HuH-7 (cell line): ENCODE data around the gene MAD1L1.
"Not testable (repeated sequence)": the region's sequence is repeated elsewhere in the genome, so short reads cannot be mapped to it uniquely, and the experiment has no call there.

Experiments used
- DNase-seq: peaks from one replicate; pipeline ENCODE4 v3.0.0; 2011; ENCODE audit warnings: low spot score

The MAD1L1 gene

DNA sequence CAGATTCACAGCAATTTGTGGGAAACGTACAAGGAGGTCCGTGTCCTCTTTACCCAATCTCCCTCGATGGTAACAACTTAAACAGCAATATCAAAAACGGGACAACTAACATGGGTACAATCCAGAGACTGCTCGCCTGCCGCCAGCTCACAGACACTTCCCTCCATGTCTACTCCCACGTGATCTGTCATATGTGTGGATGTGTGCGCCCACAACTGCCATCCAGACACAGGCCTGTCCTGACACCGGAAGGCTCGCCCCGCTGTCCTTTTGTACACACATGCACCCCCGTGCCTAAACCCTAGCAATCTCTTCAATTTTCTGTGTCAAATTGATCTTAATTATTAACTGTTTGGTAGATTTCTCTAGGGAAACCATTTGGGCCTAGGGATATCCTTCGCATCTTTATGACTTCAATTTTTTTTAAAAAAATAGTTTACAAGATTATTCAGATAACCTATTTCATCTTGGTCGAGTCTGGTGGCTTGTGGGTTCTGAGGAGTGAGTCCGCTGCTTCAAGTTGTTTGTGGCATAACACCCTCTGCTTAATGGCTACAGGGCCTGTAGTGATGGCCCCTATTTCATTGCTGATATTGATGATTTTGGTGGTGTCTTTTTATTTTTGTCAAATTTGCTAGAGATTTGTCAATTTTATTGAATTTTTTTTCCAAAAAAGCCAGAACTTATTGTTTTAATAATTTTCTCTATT lies 260.6 kb downstream of the MAD1L1 start:
- no peak for DNase-seq

DNA sequence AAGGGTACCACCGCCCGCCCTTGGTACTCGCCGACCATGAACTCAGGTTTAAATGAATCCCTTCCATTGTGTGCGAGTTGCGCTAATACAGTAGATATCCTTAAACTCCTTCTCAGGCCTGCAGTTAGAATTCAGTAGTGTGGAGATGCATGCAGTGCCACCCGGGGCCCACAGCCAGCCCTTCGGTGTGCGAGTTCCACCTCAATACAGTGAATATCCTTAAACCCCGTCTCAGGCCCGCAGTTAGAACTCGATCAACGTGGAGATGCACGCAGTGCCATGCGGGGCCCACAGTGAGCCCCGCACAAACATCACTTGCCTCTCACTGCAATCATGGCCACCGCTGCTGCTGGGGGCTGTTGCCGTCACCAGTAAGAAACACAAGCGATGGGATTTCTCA lies 261.9 kb downstream of the MAD1L1 start:
- no peak for DNase-seq

DNA sequence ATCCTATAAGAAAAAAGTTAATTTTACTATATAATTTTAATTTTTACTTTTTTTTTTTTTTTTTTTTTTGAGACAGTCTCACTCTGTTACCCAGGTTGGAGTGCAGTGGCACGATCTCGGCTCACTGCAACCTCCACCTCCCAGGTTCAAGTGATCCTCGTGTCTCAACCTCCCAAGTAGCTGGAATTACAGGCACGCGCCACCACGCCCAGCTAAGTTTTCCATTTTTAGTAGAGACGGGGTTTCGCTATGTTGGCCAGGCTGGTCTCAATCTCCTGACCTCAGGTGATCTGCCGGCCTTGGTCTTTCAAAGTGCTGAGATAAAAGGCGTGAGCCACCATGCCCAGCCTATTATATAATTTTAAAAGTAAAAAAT lies 262.5 kb downstream of the MAD1L1 start:
- not testable (repeated sequence) for DNase-seq

DNA sequence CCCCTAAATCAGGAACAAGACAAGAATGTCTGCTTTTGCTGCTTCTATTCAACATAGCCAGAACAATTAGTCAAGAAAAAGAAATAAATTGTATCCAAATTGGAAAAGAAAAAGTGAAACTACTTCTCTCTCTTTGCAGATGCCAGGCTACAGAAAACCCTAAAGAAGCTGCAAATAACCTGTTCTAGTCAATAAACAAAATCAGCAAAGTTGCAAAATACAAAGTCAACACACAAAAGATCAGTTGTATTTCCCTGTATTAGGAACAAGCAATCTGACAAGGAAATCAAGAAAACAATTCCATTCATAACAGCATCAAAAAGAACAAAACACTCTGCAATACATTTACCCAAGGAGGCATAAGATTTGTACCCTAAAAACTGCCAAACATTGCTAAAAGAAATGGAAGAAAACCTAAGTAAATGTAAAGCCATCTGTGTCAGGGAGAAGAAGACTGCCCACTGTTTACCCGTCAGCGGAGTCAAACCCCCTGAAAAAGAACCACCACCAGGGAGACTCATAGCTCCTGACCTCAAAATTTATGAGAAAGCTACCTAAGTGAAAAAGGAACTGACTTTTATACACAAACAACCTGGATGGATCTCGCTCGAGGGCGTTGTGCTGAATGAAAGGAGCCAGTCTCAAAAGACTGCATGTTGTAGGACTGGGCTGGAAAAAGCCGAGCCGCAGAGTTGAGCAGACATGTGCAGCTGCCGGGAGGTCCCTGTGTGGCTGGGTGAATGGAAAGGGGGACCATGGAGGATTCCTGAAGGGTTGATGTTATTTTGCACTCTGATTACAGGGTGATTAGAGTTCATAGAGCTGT lies 263.1 kb downstream of the MAD1L1 start:
- no peak for DNase-seq

DNA sequence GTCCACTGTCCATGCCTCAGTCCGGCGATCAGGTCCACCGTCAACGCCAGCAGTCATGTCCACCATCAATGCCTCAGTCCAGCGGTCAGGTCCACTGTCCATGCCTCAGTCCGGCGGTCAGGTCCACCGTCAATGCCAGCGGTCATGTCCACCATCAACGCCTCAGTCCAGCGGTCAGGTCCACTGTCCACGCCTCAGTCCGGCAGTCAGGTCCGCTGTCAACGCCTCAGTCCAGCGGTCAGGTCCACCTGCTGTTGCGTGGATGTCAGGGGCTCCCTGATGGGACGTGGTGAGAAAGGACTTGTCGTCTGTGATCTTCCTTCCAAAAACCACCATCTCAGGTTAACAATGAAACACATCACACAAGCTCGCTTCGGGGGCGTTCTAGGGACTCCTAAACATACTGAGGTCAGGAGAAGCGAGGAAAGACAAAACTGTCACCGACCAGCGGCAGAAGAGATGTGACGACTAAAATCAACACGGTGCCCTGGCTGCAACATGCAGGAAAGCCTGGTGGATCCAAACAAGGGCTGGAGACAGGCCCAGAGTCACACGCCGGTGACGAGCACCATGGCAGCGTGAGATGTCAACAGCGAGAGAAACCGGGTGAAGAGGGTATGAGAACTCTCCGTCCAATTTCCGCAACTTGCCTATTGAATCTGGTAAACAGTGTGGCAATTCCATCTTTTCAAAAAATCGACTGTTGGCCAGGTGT lies 264.2 kb downstream of the MAD1L1 start:
- DNase-seq: no peak

DNA sequence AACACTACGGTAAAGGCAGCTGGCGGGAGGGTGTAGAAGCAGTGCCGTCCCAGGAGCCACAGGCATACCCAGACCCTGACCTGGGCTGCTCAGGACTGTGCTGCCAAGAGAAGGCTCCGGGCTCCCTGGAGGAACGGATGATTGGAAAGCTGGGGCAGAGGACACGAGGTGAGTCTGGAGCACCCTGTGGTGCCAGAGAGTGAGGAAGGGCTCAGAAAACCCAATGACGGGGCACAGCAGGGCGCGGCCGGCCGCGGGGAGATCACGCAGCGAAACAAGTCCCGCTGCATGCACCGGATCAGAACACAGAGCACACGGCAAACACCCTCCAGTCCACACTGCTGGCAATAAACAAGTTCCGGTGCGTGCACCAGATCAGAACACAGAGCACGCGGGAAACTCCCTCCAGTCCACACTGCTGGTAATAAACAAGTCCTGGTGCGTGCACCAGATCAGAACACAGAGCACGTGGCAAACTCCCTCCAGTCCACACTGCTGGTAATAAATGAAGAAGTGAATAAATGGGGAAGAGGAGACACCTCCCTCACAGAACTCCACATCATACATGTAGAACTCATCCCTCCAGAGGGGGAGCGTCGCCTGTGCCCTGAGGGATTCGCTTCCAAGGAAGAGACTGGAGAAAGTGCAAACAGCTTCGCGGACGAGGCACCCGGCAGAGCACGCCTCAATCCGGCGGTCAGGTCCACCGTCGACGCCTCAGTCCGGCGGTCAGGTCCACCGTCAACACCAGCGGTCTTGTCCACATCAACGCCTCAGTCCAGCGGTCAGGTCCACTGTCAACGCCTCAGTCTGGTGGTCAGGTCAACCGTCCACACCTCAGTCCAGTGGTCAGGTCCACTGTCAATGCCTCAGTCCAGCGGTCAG lies 265.0 kb downstream of the MAD1L1 start:
- no peak for DNase-seq

DNA sequence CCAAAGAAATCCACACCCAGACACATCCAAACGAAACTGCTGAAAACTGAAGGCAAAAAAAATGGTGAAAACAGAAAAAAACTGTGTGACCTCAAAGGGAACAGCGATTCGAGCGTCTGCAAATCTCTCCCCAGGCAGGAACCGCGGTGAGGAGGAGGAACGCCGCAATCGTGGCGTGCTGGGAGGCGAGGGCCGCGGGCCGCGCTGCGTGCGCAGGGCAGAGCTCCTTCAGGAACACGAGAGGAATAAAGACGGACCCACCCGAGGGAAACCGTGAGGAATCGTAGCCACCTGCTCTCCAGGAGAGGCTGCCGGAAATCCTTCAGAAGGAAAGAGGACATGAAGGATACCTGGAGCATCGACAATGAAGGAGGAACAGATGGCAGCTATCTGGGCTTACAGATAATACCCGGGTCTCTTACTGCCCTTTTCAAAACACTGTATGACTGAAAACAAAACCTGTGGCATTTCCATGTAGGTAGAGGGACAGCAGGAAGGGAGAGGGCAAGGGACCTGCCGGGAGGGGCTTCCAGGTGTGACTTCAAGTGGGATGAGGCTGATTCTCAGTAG lies 266.0 kb downstream of the MAD1L1 start:
- no peak for DNase-seq

DNA sequence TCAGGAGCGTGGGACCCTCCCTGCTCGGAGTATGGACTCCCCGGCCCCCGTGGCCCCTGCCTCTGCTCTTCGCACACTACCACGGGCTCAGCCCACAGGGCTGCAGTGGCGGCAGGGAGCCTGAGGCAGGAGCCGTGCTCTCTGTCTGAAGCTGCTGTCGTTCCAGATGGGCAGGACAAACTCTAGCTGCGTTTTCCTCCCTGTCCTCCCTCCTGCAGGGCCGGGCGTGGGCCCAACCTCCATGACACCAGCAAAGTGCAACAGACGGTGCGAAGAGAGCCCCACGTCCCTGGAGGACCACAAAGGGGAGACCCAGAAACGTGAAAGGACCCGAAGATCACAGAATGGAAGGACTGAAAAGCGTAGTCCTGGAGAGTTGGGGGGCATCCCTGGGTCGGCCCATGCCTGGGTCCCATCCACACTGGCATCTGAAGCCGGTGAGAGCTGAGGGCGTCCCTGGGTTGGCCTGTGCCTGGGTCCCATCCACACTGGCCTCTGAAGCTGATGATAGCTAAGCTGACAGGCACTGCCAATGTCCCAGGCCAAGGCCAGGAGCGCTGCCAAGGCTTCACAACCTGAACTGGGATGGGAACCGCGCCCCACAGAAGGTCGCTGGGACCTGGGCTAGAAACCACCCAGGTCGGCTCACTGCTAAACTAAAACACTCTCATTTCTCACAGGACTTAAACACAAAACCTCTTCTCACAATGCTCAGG lies 267.0 kb downstream of the MAD1L1 start:
- no peak for DNase-seq

DNA sequence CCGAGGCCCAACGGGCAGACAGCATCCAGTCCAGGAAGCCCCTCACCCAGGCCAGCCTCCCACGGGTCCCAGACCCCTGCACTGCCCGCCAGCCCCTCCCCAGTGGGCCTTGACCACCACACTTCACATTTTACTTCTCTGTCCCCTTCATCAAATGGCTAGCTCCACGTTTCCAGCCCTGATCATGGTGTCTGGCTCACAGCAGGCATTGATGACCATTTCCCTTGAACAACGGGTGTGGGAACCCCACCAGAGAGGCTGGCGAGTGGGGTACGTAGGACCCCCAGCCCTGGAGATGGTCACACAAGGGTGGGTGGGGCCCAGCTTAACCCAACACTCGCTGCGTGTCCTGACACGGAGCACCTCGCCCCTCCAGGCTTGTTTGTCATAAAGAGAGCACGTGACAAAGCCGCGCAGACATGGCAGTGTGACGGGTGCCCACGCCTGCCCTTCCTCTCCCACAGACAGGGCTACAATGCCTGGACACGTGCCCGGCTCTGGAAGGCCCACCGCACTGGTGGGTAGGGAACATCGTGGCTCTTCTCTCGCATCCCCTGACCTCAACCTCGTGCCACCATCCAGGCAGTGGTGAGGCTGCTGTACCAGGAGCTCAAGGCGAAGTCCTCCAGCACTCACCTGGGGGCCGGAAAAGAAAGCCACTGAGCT lies 267.7 kb downstream of the MAD1L1 start:
- DNase-seq: no peak

DNA sequence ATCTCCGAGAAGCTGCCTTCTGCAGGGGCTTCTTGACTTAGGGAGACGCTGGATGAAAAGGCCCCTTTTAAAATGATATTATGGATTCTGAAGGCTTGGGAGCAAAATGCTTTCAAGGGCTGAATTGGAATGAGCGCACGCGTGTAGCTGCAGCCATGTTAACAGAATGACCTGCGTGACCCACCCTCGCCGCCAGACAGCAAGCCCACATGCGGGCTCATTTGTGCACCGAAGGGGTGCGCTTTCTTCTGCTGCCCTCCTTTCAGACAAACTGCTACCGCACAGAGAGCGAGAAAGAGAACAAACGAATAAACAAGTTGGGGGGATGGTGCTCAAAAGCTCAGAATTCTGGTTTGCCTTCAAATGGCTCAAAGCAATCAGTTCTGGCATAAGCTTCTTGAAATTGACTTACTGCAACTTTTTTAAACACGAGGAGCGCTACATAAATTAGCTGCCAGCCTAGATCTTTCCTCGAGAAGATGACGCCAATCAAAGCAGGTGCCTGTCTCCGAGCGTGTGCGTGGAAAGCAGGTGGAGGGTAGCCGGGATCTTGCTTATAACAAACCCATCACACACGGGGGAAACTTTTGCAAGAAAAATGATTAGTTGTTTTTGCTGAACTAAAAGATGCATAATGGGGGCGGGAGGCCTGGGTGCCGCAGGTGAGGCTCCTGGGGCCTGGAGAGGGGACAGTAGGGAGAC lies 268.4 kb downstream of the MAD1L1 start:
- no peak for DNase-seq

DNA sequence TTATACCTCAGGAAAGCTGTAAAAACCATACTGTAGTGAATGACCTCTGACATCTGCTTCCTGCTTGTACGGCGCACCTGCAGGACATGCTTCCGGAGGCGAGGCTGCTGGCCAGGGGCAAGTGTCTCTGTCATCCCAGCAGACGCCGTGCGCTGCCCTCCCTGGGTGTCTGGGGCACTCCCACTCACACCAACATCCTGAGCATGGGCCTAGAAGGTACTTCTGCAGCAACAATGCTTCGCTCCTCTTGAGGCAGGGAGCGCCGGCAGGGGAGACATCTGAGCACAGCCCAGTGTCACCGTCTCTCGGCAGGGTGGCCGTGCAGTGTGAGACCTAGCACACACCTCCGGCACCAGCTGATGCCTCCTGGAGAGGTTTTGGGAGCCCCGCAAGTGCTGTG lies 269.2 kb downstream of the MAD1L1 start:
- DNase-seq: no peak

DNA sequence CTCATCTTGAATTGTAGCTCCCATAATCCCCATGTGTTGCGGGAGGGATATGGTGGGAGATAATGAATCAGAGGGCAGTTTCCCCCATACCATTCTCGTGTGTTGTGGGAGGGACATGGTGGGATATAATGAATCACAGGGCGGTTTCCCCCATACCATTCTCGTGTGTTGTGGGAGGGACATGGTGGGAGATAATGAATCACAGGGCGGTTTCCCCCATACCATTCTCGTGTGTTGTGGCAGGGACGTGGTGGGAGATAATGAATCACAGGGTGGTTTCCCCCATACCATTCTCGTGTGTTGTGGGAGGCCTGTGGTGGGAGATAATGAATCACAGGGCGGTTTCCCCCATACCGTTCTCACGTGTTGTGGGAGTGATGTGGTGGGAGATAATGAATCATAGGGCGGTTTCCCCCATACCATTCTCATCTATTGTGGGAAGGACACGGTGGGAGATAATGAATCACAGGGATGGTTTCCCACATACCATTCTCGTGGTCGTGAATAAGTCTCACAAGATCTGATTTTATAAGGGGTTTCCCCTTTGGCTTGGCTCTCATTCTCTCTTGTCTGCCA lies 271.0 kb downstream of the MAD1L1 start:
- no peak for DNase-seq

DNA sequence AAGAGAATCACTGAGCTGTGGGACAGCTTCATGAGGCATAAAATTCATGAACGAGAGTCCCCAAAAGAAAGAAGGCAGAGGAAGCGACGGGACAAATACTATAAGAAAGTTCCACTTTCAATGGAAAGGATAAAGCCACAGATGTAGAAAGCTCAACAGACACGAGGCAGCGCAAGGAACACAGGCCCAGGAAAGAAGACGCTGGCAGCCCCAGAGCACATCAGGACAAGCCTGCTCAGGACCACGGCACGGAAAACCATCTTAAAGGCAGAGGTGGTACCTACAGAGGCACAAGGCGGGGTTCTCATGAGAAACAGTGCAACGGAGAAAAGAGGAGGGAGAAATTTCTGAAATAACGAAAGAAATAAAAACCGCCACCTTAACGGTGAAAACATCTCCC lies 273.4 kb downstream of the MAD1L1 start:
- DNase-seq: no peak

DNA sequence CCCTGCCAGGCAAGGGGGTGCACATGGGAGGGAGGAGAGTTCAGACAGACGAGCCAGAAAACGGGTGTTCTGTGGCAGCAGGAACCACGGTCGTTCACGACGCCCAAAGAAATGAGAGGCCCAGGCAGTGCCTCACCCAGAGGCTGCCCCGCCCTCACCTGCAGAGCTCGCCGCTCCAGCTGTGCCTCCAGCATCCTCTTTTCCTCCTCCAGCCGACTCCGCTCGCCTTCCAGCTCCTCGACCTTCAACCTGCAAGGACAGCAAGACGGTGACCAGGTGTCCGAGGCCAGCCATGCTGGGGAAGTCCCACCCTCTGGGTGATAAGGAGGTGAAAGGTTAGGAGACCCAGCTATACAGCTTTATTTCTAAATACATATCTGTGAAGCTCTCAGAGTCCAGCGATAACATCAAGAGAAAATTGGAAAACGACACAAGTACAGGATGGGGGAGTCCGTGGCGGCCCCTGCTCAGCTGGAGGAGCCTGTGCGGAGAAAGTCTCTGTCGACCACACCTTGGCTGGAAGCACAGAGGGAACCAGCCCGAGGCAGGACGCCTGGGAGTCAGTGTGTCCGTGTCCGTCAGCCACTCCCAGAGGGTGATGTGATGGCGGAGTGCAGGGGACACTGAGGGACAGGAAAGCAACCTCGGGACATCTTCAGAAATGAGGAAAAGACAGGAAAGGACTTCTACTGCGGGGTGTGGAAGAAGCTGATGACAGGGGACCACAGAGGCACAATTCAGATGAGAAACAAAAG lies 275.1 kb downstream of the MAD1L1 start:
- no peak for DNase-seq

DNA sequence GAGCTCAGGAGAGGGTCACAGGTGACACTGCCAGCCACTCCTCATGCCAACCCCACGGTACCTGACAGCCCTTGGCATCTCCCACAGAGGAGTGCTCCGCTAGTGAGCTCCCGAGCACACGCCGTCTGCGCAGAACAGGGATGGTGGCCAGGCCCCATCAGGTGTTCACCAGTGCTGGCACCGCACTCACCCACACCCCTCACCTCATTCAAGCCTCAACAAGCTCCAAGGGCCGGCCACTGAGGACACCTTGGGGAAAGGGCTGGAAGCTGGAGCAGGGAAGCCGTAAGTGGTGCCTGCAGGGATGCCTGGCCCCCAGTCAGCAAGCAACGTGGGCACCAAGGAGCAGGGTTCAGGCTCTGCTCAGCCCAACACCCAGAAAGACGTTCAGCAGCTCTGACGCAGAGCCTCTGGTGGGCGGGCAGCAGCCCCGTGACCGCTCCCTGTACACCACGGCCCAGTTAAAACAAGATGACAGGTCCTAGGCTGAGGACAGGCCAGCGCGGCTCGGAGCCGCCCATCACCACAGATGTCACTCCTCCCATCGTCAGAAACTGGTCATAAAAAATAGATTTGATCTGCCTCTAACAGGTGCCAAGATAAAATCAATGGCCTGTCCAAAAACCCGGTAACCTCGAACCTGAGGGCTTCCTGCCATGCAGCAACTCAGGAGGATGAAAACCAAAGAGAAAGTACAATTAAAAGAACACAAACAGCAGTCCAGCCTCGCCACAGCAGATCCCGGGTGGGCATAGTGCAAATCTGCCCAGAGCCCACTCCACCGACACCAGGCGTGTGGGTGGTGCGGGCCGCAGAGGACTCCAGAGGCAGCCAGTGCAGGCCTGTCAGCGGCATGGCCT lies 275.9 kb downstream of the MAD1L1 start:
- DNase-seq: no peak

DNA sequence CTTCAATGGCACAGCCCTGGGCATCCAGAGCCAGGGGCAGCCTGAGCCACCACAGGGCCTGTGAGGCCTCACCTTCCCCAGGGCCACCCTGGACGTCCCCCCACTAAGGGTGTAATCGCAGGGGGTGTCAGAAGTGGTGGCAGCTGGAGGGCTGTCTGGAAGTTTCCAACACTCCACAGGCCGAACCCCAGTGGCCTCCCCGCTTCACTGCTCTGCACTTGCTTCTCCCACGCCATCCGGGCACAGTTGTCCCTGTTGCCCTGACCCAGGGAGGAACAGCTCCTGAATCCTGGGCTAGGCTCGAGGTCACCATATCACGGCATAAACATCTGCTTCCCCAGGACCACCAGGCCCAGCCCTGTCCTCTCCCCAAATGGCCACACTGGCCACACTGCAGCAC lies 276.6 kb downstream of the MAD1L1 start:
- DNase-seq: no peak

DNA sequence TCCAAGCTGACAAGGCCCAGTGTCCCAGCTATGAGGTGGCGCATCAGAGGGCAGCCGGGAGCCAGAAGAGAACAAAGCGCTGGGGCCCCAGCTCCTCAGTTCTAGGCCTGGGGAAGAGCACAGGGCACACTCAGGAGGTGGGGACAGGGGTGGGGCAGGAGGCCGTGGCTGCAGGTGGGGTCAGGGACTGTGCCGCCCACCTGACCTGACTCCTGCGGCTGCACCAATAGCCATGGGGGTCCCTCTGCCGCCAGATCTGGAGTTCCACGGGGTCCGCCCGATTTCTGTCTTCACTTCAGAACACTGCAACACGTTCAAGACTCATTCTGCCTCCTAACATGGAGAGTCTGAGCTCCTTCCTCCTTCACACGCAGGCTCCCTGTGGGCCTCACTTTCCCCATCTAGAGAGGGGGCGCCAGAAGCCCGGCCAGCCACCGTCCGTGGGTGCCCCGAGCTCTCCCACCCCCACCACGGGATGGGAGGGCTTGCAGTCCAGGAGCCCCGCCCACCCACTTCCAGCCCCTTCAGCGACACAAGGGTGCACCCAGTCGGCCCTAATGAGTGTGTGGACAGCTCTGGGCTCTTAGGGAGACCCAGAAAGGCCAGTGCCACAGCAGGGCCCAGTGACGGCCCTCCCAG lies 278.3 kb downstream of the MAD1L1 start:
- no peak for DNase-seq
